Subcutaneous adipose tissue (tissue), 4 donors: ENCODE results near the gene RFK. TPM values are rescaled to one million over a fixed set of nuclear protein-coding genes. Genes with fewer than 3 reads are reported as not detected.

Experiments
- total RNA-seq, 4 donors: library from RNA; depleted of rRNA; stranded (reverse); fragments of >200 nt; gene quantifications; one replicate each; pipeline ENCODE4 v1.1.0, GENCODE V29; 2016
- TF ChIP-seq, protein P1 (sequence below): fragments of 450-650 bp; IDR thresholded peaks from one replicate; pipeline ENCODE4 v1.5.1; 2016; ENCODE audit warnings: low read depth, mild to moderate bottlenecking, control low read depth, antibody characterized with exemption, moderate library complexity

The RFK gene
- total RNA-seq, 4 donors from 2014 or later, result 10.8 to 19.4 (median 15.6) TPM

DNA sequence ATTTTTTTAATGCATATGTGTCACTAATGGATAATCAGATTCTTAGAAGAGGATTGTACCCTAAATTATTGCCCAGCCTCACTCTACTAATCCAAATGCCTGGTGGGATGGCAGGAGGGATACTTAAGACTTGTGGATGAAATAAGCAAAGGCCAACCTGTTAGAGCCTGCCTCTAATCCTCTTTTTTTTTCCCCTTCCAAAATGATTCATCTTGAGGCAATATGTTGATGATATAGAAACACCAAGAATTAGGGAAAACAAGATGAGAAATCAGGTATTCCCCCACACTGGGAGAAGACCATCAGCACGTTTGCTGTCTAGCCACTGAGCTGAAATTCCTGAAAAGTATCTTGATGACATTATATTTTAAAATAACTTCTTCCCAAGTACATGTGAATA, 52.0 kb downstream of the RFK start:
- TF ChIP-seq, protein P1, sequence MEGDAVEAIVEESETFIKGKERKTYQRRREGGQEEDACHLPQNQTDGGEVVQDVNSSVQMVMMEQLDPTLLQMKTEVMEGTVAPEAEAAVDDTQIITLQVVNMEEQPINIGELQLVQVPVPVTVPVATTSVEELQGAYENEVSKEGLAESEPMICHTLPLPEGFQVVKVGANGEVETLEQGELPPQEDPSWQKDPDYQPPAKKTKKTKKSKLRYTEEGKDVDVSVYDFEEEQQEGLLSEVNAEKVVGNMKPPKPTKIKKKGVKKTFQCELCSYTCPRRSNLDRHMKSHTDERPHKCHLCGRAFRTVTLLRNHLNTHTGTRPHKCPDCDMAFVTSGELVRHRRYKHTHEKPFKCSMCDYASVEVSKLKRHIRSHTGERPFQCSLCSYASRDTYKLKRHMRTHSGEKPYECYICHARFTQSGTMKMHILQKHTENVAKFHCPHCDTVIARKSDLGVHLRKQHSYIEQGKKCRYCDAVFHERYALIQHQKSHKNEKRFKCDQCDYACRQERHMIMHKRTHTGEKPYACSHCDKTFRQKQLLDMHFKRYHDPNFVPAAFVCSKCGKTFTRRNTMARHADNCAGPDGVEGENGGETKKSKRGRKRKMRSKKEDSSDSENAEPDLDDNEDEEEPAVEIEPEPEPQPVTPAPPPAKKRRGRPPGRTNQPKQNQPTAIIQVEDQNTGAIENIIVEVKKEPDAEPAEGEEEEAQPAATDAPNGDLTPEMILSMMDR, result no peak

DNA sequence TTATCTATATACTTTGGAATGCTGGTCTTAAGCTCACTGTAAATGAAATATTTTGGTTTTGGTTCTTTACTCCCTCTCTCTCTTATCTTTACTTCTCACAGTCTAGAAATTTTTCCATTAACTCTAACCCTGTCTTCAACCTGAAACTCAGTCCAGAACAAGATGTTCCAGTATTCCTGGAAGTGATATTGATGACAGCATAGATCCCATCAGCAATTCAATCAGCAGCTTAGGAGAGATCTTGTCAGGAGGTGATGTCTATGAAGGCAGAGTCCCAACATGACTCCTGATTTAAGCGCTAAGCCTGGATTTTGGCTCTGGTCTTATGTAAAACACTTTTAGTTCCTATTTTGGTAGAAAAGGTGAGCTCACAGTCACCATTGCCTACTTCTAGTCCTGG, 52.6 kb downstream of the RFK start:
- TF ChIP-seq, protein P1, result no peak

DNA sequence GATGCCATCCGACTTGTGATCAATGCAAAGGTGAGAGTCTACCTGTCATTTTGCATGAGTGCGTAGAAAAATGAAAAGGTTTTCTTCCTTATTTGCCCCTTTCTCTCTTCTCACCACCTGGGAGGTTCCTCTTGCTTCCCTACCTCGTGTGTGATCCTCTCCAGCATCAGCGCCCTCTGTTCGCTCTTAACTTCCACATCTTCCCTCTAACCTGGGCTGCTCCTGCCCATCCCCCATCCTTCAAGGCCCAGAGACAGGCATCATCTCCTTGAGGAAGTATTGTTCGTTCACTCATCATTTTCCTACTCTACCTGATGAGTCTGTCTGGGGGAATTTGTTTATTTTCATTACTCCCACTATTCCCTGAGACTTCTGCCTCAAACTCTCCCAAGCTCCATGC, 55.8 kb downstream of the RFK start:
- TF ChIP-seq, protein P1, result no peak

DNA sequence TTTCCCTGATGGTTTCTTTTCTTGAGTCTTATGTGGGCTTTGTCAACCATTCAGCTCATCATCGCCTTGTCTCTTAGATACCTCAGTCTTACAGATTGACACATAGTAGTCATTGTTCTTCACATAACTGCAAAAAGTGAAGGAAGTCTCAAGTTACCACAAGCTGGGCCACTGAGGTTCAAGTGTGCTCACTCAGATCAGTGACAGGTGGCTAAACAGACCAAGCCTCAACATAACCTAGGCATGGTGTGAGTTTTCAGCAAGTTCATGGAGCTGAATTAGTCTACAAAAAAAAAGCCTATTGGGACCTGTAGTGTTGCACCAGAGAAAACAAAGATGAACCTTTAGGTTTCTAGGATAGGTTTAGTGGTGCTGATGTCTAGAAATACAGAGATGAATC, 58.2 kb downstream of the RFK start:
- TF ChIP-seq, protein P1, result no peak

Other genes with a start within 250 kb of the RFK start
- gene GCNT1, start 64.8 kb upstream of the RFK start, total RNA-seq, result 10 to 100 TPM in 1 of 4 donors, 1 to 10 TPM in 3; 3.8 to 14.4 (median 7.5) TPM